SK-N-MC (cell line): ENCODE data around the gene ADCYAP1R1.

Experiments
- EZH2 ChIP-seq: fragments of 200-600 bp; sonication (generic); IDR thresholded peaks from one replicate; pipeline ENCODE4 v1.6.1; 2017; ENCODE audit warnings: antibody characterized with exemption
- FOXP2 ChIP-seq: optimal IDR thresholded peaks from 2 replicates; pipeline ENCODE3; 2011; ENCODE audit warnings: mild to moderate bottlenecking, moderate library complexity; ENCODE audit not compliant: insufficient read depth; ENCODE audit errors: extremely low read length, control extremely low read depth
- POLR2AphosphoS5 ChIP-seq: IDR thresholded peaks from 2 replicates; pipeline ENCODE4 v1.6.1; 2012; ENCODE audit warnings: mild to moderate bottlenecking, low read depth, low read length, borderline replicate concordance

DNA sequence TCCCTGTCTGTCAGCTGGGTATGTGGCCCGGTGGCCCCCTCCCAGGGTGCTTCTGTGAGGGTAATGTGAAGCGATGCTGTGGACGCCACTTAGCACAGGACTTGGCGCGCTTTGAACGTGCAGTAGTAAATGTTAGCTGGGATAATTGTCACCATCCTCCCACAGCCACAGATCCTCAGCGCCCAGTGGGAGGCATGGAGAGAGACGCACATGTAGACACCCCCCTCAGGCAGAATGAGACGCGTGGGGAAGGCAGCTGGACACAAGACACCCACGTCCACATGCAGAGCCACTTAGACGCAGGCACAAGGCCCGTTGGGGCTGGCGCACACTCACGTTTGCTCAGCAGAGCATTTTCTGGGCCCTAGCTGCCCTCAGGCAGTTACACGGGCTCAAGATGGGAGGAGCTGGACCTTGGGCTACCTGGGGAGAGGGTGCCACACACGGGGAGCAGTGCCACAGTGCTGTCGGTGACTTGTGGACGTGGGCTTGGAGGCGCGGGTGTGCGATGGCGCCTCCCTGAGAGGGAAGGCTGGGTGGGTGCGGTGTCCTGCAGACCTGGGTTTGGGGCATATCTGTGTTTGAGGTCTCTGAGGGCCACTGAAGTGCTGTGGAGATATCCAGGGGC, 26.4 kb downstream of the ADCYAP1R1 start:
- TF ChIP-seq EZH2 (no peak), POLR2AphosphoS5 (no peak), FOXP2 (no peak)
